Stimulated activated naive CD8-positive, alpha-beta T cell treated with anti-CD3 and anti-CD28 coated beads, Interleukin-15, Interleukin-2, amounts not matched to agents 100 ng/mL and 50 ng/mL, for 24 hours (primary cell): ENCODE data around the gene FGFR3.

Experiments used
- H3K27ac Mint-ChIP-seq: one replicate; pipeline ENCODE4 v1.8.0; 2021; ENCODE audit warnings: mild to moderate bottlenecking, mixed read lengths
- H3K27me3 Mint-ChIP-seq: one replicate; pipeline ENCODE4 v1.8.0; 2021; ENCODE audit warnings: mixed read lengths
- H3K36me3 Mint-ChIP-seq: one replicate; pipeline ENCODE4 v1.8.0; 2021; ENCODE audit warnings: low read depth, mixed read lengths
- H3K4me1 Mint-ChIP-seq: one replicate; pipeline ENCODE4 v1.8.0; 2021; ENCODE audit warnings: low read depth, mixed read lengths
- H3K4me3 Mint-ChIP-seq: one replicate; pipeline ENCODE4 v1.8.0; 2021; ENCODE audit warnings: mild to moderate bottlenecking, mixed read lengths
- H3K9me3 Mint-ChIP-seq: one replicate; pipeline ENCODE4 v1.8.0; 2021; ENCODE audit warnings: mixed read lengths

The FGFR3 gene

GRCh38 chr4:1792832-1793495 lies at the start of gene FGFR3:
Gene FGFR3, plus strand, starts transcription at chr4:1793293. Its CDS starts 642 bp downstream, at chr4:1793935.
- Mint-ChIP-seq H3K27ac (no peak within 1 kb of the TSS), H3K27me3 (peaks cover 23% of the 10 kb centered on the region), H3K4me1 (no peaks in the 10 kb centered on the region), H3K36me3 (no peaks in the 10 kb centered on the region), H3K9me3 (no peaks in the 10 kb centered on the region), H3K4me3 (no peak within 1 kb of the TSS)

DNA sequence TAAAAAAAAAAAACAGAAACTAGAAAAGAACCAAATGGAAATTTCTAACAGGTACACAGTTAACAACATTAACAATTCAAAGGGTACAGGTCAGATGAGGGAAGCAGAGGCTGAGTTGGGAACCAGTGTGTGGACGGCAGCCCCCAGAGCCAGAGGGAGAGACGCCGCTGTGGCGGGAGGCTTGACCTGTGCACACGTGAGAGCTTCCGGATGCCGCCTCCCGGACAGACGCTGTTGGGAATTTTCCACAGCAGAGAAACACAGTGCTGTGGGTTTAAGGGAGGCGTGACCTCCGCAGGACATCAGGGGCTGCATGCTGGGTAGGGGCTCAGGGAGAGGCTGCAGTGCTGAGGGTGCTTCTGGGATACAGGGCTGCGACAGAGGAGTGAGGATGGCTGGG lies 49.5 kb upstream of the FGFR3 start:
- no peaks in the 10 kb centered on the region for H3K4me1 Mint-ChIP-seq
- H3K27me3 Mint-ChIP-seq = no peaks in the 10 kb centered on the region
- no peak overlapping the region for H3K27ac Mint-ChIP-seq
- H3K4me3 Mint-ChIP-seq = no peak overlapping the region
- H3K36me3 Mint-ChIP-seq = peaks cover 43% of the 10 kb centered on the region
- no peaks in the 10 kb centered on the region for H3K9me3 Mint-ChIP-seq

- Mint-ChIP-seq H3K4me1 (no peaks in the 10 kb centered on the region), H3K9me3 (no peaks in the 10 kb centered on the region), H3K27me3 (no peaks in the 10 kb centered on the region), H3K36me3 (peaks cover 39% of the 10 kb centered on the region), H3K27ac (no peak overlapping the region), H3K4me3 (no peak overlapping the region)
Measured at GRCh38 chr4:1743975-1744374, 49.1 kb upstream of the FGFR3 start.

GRCh38 chr4:1744552-1744951 lies 48.5 kb upstream of the FGFR3 start:
- H3K27ac Mint-ChIP-seq = no peak overlapping the region
- no peaks in the 10 kb centered on the region for H3K27me3 Mint-ChIP-seq
- no peak overlapping the region for H3K4me3 Mint-ChIP-seq
- H3K36me3 Mint-ChIP-seq = peaks cover 35% of the 10 kb centered on the region
- no peaks in the 10 kb centered on the region for H3K9me3 Mint-ChIP-seq
- no peaks in the 10 kb centered on the region for H3K4me1 Mint-ChIP-seq

DNA sequence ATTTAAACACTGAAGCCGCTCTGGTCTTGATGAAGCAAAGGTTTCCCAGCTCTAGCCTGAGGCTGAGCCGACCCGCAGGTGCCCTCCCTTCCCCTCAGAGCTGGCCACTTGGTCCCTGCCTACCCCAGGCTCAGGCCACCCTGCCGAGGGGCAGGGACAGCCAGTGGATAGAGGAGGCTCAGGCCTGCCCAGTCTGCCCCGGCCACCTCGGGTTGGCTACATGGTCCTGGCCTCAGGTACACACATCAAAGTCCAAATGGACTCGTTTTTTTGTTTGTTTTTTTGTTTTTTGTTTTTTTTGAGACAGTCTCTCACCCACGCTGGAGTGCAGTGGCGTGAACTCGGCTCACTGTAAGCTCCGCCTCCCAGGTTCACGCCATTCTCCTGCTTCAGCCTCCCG lies 47.9 kb upstream of the FGFR3 start:
- Mint-ChIP-seq H3K36me3 (peaks cover 34% of the 10 kb centered on the region), H3K9me3 (no peaks in the 10 kb centered on the region), H3K27ac (no peak overlapping the region), H3K27me3 (no peaks in the 10 kb centered on the region), H3K4me3 (no peak overlapping the region), H3K4me1 (no peaks in the 10 kb centered on the region)

DNA sequence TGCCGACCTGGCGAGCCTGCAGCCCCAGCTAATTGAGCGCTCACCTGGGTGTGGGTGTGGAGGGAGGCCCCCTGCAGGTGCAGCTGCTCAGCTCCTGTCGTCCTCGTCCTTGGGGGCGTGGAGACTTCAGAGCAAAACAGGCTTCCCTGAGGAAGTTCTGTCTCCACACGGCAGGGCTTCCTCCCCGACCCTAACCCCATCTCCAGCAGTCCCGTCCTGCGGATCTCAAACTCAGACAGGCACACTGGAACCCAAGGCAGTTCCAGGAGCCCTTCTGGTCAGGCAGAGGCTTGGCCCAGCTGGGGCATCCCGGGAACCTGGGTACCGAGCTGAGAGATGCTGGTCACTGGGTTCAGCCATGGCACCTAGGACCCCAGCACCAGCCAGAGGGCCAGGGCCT lies 47.4 kb upstream of the FGFR3 start:
- Mint-ChIP-seq H3K4me3 (no peak overlapping the region), H3K27ac (no peak overlapping the region), H3K9me3 (no peaks in the 10 kb centered on the region), H3K36me3 (peaks cover 29% of the 10 kb centered on the region), H3K27me3 (no peaks in the 10 kb centered on the region), H3K4me1 (no peaks in the 10 kb centered on the region)

DNA sequence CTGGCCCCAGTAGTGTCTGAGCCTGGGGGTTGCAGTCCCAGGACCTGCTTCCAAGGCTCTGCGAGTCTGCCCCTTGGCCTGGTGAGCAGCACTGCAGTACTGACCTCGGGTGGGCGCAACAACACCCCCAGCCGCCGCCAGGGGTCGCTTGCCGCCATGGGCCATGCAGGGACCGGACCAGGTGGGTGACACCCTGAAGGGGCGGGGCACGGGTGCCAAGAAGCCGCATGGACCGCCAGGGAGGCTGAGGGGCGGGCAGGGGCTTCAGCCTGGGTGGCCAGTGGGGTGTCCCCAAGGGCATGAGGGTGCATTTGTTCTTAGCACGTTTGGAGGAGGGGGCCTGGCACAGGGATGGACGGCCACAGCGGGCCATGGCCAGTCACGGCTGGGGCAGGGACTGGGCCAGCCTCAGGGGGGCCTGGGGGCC lies 46.8 kb upstream of the FGFR3 start:
- Mint-ChIP-seq H3K9me3 (no peaks in the 10 kb centered on the region), H3K36me3 (peaks cover 23% of the 10 kb centered on the region), H3K27me3 (no peaks in the 10 kb centered on the region), H3K27ac (no peak overlapping the region), H3K4me1 (no peaks in the 10 kb centered on the region), H3K4me3 (no peak overlapping the region)

- Mint-ChIP-seq H3K4me3 (no peak overlapping the region), H3K27ac (no peak overlapping the region), H3K36me3 (peaks cover 17% of the 10 kb centered on the region), H3K9me3 (no peaks in the 10 kb centered on the region), H3K27me3 (no peaks in the 10 kb centered on the region), H3K4me1 (no peaks in the 10 kb centered on the region)
Measured at GRCh38 chr4:1746919-1747602, 46.0 kb upstream of the FGFR3 start.

DNA sequence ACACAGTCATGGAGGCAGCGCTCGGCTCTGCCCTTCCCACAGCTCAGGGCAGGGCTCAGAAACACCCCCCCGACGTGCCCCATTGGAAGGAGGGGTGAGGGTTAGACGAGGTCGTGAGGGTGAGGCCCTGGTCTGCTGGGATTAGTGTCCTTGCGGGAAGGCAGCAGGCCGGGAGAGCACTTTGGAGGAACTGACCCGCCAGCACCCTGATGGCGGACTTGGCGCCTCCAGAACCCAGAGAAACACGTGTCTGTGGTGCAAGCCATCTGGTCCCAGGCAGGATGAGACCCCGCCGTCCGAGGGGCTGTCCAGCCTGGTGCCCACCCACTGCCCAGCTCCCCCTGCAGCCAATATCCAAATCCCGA lies 45.5 kb upstream of the FGFR3 start:
- Mint-ChIP-seq H3K36me3 (peaks cover 14% of the 10 kb centered on the region), H3K27ac (no peak overlapping the region), H3K4me3 (no peak overlapping the region), H3K9me3 (no peaks in the 10 kb centered on the region), H3K27me3 (no peaks in the 10 kb centered on the region), H3K4me1 (no peaks in the 10 kb centered on the region)

DNA sequence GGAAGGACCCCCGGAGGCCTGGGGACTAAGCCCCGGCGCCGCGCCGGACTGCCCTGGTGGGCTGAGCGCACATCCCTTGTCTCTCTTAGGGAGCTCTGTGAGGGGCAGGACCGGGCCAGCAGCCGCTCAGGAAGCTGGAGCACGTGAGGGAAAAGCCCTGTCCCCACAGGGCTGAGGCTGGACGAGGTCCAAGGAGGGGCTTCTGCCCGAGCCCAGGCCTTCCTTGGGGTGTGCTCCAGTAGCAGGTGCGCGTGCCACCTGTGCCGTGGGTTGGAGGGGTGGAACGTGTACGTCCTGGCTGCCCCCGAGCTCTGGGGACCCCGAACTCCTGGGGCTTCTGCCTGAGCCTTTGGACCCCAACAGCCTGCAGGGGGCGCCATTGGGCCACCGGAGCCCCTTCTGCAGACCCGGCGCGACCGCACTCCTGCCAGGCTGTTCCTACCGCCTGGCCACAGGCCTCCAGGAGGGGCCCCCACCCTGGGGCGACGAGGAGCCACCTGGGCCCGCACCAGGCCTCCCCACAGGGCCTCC lies 44.6 kb upstream of the FGFR3 start:
- Mint-ChIP-seq H3K27me3 (no peaks in the 10 kb centered on the region), H3K4me3 (no peak overlapping the region), H3K36me3 (peaks cover 11% of the 10 kb centered on the region), H3K4me1 (no peaks in the 10 kb centered on the region), H3K9me3 (no peaks in the 10 kb centered on the region), H3K27ac (no peak overlapping the region)

DNA sequence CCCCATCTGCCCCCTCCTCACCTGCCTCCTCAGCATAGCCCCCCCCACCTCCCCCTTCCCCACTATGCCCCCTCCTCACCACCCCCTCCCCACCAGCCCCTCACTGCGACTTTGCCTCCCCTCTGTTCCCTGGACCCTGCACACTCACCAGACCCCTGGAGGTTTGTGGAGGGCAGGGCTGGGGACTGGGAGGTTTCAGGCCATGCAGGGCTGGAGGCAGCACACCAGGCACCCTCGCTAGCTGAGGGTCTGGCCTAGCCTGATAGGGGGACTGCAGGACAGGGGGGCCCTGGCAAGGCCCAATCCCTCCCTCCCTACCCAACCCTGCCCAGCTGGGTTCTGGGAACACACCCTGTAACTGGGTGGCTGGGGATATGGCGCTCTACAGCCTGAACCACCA lies 43.7 kb upstream of the FGFR3 start:
- peaks cover 7% of the 10 kb centered on the region for H3K36me3 Mint-ChIP-seq
- no peaks in the 10 kb centered on the region for H3K4me1 Mint-ChIP-seq
- no peak overlapping the region for H3K27ac Mint-ChIP-seq
- H3K27me3 Mint-ChIP-seq = no peaks in the 10 kb centered on the region
- no peaks in the 10 kb centered on the region for H3K9me3 Mint-ChIP-seq
- no peak overlapping the region for H3K4me3 Mint-ChIP-seq

- Mint-ChIP-seq H3K9me3 (no peaks in the 10 kb centered on the region), H3K4me1 (no peaks in the 10 kb centered on the region), H3K27ac (no peak overlapping the region), H3K36me3 (peaks cover 6% of the 10 kb centered on the region), H3K4me3 (no peak overlapping the region), H3K27me3 (no peaks in the 10 kb centered on the region)
Measured at GRCh38 chr4:1749826-1750225, 43.3 kb upstream of the FGFR3 start.

GRCh38 chr4:1750381-1751154 lies 42.5 kb upstream of the FGFR3 start:
- Mint-ChIP-seq H3K4me3 (no peak overlapping the region), H3K9me3 (no peaks in the 10 kb centered on the region), H3K36me3 (no peaks in the 10 kb centered on the region), H3K27me3 (no peaks in the 10 kb centered on the region), H3K4me1 (no peaks in the 10 kb centered on the region), H3K27ac (no peak overlapping the region)

- H3K36me3 Mint-ChIP-seq = no peaks in the 10 kb centered on the region
- H3K27ac Mint-ChIP-seq = no peak overlapping the region
- H3K4me1 Mint-ChIP-seq = no peaks in the 10 kb centered on the region
- no peak overlapping the region for H3K4me3 Mint-ChIP-seq
- H3K27me3 Mint-ChIP-seq = no peaks in the 10 kb centered on the region
- no peaks in the 10 kb centered on the region for H3K9me3 Mint-ChIP-seq
Measured at GRCh38 chr4:1751155-1751918, 41.8 kb upstream of the FGFR3 start.

GRCh38 chr4:1751919-1752283 lies 41.2 kb upstream of the FGFR3 start:
- no peaks in the 10 kb centered on the region for H3K4me1 Mint-ChIP-seq
- H3K27me3 Mint-ChIP-seq = no peaks in the 10 kb centered on the region
- no peaks in the 10 kb centered on the region for H3K9me3 Mint-ChIP-seq
- no peaks in the 10 kb centered on the region for H3K36me3 Mint-ChIP-seq
- H3K27ac Mint-ChIP-seq = no peak overlapping the region
- no peak overlapping the region for H3K4me3 Mint-ChIP-seq
